GM18873 (cell line): ENCODE measurements around the gene CATSPERD.
"Not testable (repeated sequence)": the region's sequence is repeated elsewhere in the genome, so short reads cannot be mapped to it uniquely, and the experiment has no call there.

Experiments
- ATAC-seq: cut with Tn5 transposase; IDR thresholded peaks from one replicate; pipeline ENCODE4 v1.9.1; 2021; ENCODE audit warnings: mild to moderate bottlenecking, moderate library complexity, moderate number of reproducible peaks; ENCODE audit not compliant: unreplicated experiment, low FRiP score

CATSPERD gene

DNA sequence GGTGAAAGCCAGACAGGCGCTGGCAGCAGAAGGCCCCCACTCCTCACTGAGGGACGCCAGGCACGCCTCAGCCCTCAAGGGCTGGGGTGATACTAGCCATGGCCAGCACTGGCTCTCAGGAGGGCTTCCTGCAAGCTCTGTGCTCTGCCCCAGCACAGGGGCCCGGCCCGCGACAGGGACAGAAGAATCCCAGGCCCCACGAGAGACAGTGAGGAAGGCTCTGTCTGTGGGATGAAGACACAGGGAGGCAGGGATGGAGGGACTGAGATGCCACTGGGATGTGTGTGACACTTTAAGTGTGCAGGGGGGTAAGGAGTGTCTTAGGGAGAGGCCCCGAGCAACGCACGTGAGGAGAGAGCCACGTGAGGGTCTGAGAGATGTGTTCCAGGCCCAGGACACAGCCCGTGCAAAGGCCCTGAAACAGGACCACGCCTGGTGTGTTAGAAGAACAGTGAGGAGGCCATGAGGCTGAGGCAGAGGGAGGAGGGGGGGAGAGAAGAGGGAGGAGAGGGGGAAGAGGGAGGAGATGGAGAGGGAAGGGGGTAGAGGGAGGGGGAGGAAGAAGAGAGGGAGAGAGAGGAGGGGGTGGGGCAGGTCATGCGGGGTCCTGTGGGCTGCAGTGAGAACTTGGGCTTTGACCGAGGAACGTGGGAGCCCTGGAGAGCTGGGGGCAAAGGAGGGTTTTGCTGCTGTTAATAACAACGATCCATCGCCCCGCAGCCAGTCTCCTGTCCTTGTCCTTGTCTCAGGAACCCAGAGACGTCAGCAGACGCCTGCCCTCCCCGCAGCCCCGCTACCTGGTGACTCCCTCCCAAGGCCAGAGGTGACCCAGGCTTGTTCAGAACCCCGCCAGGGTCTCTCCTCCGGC lies 23.2 kb upstream of the CATSPERD start:
- no peak for ATAC-seq

DNA sequence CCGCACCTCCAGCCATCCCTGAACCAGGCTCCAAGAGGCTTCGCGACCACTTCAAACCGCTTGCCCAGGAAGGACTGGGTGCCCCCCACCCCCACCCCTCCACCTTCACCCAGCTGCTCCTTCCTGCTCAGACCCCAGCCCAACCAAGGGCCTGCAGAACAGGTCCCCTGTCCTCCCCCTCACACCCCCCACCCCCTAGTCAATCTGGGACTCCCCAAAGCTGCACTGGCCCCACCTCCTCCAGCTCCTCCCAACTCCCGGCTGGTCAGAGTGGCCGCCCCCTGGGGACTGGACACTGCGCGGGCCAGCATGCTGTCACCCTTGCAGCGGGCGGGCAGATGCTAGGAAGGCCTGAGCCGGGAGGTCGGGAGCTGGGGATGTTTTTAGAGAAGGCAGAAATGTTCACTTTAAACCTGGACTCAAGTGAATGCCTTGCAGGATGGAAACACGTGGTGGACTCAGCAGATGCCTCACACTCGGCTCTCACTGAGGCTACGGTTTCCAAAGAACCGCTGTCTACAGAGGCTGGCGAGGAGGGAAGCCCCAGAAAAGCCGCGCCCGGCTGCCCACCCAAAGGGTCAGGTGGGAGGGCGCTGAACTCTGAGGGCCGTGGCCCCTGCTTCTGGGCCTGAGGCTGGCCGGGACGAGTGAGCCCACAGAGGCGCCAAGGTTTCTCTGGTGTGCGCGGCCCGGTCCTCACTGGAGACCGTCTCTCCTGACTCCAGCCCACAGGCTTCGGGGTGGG lies 22.4 kb upstream of the CATSPERD start:
- ATAC-seq = no peak

DNA sequence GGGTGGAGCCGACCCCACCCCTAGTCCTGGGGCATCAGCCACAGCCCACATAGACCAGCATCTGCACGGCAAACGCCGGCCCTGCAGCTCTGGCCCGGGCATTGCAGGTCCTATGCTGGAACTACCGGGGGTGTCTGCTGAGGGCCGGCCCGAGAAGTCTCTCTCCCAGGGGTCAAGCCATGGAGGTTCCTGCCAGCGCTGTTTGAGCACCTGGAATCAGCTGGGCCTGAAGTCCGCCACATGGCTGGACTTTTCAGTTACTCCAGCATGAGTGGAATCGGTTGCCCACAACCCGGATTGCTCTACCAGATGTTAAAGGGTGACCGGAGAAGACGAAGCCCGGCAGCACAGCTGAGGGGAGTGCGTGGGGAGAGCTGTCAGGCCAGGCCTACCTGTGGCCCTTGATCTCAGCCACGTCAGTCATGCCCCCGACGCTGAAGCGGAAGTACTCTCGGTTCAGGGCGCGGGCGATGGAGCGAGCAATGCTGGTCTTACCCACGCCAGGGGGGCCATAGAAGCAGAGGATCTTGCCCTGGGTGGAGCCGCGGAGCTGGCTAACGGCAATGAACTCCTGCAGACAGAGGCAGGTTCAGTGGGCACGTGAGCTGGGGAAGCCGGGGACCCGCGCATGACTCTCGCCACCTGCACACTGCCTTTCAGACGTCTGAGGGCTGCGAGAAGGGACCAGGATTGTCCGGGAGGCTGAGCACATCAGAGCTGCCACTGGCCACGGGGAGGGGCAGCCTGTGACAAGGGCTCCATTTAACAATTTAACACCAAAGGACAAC lies 21.6 kb upstream of the CATSPERD start:
- ATAC-seq = no peak

DNA sequence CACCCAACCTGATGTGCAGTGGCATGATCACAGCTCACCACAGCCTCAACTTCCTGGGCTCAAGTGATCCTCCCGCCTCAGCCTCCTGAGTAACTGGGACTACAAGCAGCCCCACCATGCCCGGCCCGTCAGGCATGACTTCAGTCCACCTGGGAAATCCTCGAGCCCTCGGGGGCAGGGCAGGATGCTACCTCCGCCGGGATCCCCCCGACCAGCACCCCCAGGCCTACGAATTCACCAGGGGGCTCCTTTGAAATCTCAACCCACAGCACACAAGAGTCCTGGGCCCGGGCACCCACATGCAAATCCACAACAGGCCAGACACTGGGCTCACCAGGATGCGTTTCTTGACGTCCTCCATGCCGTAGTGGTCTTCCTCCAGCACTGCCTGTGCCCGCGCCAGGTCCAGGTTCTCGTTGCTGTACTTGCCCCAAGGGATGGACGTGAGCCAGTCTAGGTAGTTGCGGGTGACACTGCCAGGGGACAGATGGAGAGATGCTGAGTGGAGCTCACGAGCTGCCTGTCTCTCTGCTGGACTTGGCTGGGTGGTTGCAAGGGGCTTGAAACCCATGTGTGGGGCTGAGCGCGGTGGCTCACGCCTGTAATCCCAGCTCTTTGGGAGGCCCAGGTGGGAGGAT lies 19.9 kb upstream of the CATSPERD start:
- ATAC-seq = no peak

DNA sequence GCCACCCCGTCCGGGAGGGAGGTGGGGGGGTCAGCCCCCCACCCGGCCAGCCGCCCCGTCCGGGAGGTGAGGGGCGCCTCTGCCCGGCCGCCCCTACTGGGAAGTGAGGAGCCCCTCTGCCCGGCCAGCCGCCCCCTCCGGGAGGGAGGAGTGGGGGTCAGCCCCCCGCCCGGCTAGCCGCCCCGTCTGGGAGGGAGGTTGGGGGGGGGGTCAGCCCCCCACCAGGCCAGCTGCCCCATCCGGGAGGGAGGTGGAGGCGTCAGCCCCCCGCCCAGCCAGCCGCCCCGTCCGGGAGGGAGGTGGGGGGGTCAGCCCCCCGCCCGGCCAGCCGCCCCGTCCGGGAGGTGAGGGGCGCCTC lies 18.4 kb upstream of the CATSPERD start:
- ATAC-seq = not testable (repeated sequence)

DNA sequence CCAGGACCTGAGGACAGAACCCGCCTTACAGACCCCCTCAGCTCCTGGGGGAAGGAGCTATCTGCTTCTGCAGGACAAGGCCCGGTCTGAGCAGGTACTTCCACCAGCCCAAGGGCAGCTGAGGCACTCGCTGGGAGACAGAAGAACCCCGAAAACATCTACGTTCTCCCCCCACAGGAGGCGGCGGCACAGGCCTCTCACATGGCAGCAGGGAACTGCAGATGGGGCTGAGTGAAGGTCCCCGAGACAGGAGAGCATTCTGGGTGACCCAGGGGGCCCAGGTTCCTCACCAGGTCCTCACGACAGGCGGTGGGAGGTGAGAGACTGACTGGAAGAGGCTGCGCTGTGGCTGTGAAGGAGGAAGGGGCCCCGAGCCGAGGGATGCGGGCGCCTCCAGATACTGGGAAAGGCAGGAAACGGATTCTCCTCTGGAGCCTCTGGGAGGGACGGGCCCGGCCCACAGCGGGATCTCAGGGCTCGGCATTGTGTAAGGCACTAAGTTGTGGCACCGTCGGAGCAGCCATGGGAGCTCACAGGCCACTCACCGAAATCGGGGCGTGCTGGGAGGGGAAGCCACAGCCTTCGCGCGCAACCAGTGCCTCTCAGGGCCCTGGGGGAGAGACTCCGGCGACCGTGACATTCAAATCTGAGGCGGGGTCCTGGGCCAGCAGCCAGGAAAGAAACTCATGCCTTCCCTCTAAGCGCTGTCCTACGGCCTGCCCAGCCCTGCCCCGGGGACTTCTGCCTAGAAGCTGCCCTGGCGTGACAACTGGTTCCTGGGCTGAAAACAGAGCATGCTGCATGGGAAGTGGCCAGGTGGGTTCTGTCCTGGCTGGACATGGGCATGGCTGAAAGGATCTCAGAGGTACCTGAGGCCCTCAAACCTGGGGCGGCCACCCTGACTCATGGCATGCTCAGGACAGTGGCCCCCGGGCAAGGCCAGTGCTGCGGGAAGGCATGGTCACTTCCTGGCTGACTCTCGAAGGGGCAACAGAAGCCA lies 16.3 kb upstream of the CATSPERD start:
- no peak for ATAC-seq

DNA sequence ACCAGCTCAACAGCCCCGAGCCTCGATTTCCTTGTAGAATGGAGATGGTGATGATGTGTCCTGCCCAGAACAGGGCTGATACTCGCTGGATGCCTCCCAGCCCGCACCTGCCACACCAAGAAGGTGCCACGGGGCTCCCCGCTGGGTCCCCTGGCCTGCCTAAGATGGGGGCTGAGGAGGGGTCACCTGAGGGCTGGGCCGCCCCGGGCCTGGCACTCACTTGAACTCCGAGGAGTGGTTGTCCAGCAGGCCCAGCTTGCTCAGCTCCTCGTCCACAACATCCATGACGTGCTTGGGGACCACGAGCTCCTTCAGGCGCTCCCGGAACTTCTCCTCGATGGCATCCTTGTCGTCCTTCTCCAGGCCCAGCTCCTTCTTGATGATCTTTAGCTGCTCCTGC lies 14.9 kb upstream of the CATSPERD start:
- no peak for ATAC-seq

DNA sequence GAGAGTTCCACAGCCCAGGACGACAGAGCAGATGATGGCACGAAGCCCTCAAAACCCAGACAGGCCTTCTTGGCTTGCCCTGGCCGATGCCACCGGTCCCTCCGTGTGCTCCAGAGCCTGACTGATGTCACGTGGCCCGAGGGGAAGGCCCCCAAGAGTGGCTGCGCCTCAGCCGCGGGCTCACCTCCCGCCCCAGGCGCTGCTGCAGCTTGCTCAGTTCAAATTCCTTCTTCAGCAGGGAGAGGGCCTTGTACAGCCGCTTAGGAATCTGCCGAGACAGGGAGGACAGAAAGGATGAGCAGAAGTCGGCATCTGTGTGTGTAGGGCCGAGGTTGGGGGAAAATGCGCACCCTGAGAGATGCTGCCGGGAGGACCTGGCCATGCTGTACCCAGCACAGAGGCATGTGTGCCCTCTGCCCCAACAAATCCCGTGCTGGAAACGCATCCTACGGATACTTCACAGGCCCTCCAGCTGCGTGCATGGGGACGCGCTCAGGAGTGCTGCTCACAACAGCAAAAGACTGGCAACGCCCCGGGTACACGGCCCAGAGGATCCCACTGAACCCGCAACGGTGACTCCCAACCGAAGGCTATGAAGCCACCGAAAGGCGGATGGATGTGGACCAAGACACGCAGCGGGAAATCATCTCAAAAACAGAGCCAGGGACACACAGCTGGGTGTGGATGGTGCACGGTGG lies 13.4 kb upstream of the CATSPERD start:
- no peak for ATAC-seq

DNA sequence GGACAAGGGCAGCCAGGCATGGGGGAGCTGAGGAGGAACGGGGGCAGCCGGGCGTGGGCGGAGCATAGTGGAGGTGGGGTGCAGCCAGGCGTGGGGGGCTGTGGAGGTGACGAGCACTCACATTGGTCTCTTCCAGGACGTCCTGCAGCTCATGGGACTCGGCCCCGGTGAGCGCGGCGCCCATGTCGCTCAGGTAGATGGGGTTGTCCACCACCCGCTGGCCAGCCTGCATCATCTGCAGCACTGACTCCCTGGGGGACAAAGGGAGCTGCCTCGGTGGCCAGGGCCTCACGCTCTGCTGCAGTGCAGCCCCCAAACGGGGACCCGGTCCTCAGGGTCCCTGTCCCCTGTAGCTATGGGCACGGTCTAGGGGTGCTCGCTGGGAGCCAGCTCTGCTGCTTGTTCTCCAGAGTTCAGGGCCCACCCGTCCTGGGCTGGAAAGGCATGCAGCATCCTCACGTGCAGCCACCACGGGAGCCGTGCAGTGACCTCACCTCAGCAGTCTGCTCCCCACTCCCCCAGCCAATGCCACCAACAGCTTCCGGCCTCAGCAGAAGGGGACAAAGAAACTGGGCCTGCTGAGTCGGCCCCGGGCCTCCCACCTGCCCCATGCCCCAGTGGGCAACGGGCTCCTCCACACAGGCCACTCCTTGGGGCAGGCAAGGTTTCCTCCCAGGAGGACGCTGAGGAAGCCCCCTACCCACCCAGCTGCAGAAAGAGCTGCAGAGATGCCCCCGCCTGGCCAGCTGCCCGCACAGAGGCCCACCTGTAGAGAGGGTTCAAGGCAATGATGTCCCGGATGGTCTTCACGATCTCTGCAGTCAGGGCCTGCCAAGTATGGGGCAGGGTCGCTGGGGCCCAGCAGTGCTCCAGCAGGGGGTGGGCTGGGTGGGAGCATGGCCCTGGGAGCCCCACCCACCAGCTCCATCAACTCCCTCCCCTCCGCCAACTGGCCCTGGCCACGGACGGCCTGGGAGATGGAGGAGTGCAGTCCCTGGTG lies 12.6 kb upstream of the CATSPERD start:
- no peak for ATAC-seq

DNA sequence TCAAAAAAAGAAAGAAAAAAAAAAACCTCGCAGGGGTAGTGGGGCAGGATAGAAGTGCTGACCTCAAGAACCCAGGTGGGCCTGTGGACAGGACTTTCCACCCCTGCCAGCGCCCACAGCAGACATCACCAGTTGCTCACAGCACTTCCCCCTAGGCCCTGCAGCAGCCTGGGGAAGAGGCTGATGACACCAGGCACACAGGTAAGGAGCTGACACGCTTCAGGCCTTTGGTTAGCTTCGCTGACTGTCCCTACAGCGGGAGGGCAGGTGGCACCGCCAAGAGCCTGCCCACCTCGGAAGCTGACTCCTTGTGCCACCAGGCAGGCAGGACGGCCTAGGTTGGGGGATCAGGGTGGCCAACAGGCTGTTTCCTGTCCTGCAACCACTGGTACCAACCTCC lies 9.4 kb upstream of the CATSPERD start:
- no peak for ATAC-seq

DNA sequence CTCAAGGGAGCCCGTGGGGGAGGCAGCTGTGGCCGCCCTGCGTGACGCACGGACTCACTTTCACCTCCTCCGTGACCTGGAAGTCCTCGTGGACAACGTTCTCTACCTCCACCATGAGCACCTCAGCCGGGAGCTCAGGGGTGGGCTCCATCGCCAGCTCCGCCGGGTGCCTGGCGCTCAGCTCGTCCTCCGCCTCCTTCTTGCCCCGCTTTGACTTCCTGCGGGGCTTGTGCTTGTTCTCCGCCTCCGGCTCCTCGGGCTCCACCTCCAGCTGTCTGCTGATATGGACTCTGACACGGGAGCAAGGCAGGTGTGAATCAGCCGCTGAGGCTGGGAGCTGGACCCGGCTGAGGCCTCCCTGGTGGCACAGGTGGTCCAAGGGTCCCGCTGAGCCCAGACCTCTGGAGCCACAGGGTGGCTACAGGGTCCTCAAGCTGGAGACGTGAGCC lies 8.7 kb upstream of the CATSPERD start:
- no peak for ATAC-seq

DNA sequence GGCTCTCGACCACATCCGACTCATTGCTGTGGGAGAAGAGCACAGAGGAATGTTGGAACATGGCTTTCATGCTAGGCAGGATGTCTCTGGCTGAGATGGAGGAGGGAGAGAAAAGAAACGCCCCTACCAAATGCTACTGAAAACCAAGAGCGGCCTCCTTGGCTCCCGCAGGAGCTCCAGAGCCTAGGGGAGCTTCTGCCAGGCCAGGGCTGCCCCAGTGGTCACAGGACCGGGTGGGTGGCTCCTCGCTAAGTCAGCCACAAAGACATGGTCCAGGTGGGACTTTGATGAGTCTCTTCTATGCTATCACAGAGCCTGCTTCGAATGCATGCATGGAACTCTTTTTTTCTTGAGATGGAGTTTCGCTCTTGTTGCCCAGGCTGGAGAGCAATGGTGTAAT lies 7.2 kb upstream of the CATSPERD start:
- ATAC-seq = no peak

DNA sequence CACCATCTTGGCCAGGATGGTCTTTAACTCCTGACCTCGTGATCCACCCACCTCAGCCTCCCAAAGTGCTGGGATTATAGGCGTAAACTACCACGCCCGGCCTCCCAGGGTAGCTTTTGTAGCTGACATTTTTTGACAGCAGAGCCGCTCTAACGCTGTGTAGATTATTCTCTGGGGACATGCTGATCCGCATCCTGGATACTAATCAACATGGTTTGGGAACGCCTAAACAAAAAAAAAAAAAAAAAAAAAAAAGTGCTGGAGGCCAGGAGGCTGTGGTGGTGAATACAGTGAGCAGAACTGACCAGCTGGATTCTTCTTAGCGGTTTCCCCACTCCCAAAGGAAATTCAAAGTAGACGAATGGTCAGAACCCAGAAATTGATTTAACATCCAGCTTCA lies 5.6 kb upstream of the CATSPERD start:
- no peak for ATAC-seq

DNA sequence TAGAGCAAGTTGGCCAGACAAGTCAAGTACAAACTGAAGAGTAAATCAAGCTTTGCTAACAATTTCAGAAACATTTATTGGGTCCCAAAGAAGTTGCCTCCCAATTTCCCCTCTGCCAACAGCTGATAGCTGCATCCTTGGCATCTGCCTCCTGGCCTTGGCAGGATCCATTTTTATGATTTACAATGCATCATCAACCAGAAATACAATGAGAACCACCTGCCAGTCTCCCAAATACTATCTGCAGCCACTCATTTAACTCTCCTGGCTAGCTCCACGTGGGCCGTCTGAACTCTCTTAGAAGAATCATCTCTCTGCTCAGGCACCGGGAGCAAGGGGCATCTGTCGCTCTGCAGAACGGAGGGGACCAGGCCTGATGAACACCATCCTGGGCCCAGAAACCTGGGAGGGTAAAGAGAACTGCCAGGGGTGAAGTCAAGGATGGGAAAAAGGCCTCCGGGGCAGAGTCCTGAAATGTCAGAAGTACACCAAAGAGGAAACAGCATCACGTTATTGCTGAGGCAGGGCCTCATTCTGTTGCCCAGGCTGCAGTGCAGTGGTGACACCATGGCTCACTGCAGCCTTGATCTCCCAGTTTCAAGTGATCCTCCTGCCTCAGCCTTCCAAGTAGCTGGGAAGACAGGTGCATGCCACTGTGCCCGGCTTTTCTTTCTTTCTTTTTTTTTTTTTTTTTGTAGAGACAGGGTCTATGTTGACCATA lies 3.1 kb upstream of the CATSPERD start:
- ATAC-seq = no peak

DNA sequence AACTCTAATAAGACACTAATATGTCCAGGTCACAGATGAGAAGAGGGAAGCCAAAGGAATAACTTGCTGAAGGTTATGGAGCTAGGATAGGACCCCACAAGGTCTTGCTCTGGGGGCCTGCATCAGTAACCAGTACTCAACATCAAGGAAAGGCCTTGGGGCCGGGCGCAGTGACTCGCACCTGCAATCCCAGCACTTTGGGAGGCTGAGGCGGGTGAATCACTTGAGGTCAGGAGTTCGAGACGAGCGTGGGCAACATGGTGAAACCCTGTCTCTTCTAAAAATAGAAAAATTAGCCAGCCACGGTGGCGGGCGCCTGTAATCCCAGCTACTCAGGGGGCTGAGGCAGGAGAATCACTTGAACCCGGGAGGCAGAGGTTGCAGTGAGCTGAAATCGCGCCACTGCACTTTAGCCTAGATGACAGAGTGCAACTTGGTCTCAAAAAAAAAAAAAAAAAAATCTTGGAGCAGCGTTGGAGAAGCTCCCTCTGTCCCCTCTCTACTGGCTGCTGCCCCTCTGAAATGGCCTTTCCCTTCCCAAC lies 2.3 kb upstream of the CATSPERD start:
- no peak for ATAC-seq

DNA sequence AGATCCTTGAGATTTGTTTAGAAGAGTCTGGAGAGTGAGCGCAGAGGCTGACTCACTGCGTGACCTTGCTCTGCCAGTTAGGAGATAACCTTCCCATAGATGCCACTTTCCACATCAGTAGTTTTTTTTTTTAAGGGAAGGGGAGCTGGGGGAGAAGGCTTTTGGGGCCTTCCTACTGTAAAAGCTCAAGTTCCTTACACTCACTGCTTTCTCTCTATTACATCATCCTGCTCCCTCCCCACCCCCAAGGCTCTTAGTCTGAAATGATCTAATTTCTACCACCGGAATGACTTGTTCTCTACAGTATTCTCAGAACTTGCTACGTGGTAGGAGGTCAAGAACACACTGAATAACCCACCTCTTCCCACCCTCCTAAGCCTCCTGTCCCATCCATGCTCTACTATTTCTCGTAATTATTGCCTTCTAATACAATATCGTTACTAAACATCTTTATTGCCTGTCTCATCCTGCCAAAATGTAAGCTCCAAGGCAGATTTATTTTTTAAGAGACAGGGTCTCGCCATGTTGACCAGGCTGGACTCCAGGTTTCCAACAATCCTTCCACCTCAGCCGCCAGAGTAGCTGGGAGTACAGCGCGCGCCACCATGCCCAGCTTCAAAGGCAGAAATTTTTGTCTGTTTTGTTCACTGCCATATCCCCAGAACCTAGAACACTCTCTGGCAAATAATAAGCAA lies 1.7 kb upstream of the CATSPERD start:
- ATAC-seq = no peak
